HG03066 (cell line): ENCODE data around the gene PTGDR2.

Experiments used
- ATAC-seq: cut with Tn5 transposase; IDR thresholded peaks from one replicate; pipeline ENCODE4 v1.9.1; 2021; ENCODE audit warnings: low read depth; ENCODE audit not compliant: unreplicated experiment

PTGDR2 gene

GRCh38 chr11:60816590-60817157, 39.1 kb downstream of the PTGDR2 start:
- ATAC-seq, result no peak

DNA sequence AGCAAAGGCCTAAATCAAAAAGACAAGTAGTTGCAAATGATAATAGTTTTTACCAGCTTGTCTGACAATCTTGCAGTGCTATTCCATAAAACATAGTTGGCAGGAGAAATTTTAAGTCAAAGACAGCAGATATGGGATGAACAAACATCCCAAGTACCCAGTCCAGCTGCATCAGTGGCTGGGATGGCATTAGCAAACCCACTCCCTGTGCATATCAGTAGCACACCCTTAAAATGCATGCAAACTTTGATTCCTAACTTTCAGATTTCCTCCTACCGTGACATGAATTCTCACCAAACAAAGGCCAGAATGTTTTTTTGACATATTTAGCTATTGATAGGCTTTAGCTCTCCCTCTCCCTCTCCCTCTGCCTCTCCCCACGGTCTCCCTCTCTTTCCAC, 41.6 kb downstream of the PTGDR2 start:
- no peak for ATAC-seq

DNA sequence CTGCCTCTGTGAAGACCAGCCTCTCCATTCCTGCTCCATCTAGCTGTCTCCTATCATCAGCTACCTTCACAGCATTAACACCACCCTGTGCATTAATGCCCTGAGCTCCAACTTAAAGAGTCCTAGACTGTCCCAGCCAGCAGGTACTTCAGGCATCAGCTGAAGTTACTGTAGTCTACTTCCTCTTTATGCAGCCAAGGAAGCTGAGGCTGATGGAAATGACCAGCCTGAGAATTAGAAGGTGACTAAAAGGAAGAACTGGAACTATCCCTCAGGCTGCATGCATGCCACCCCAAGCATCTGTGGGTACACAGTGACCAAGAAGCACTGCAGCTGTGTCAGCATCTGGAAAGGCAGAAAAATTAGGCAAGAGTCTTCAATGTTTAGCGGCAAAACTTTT, 42.4 kb downstream of the PTGDR2 start:
- no peak for ATAC-seq

GRCh38 chr11:60810569-60810968, 45.2 kb downstream of the PTGDR2 start:
- ATAC-seq, result no peak

DNA sequence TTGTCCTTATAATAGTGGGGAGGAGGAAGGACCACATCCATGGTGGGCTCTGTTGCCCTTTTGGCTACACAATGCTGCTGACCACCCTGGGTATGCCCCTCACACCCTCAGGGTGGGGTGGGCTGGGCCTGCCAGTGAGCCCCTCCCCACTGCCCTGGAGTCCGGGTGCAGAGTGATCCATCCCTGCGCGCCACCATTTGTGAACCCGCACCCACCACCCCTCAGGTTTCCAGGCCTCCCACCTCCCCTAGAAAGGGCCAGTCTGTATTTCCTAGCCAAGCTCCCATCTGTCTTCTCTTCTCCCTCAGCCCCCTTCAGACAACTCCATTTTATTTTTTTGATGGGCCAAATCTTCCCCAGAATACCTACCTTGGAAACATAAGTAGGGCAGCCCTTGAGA, 45.6 kb downstream of the PTGDR2 start:
- no peak for ATAC-seq

- ATAC-seq, result no peak
Measured at GRCh38 chr11:60809691-60810090, 46.1 kb downstream of the PTGDR2 start.

DNA sequence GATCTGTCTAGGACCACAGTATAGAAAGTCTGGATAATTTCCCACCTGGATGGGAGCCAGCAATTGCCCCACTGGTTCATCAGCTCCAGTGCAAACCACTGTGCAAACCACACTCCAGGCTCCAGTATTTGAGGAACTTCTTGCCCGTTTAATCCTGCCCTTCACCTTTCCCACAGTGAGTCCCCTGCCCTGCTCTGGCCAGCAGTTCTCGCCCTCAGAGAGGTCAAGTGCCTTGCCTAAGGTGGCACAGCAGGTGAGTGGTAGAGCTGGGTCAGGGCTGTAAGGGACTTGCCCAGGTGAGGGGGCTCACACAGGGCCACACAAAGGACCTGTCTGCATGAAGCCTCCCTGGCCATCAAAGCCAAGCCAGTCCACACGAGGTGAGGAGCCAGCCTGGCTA, 46.5 kb downstream of the PTGDR2 start:
- no peak for ATAC-seq

GRCh38 chr11:60803273-60803936, 52.3 kb downstream of the PTGDR2 start:
- ATAC-seq, result no peak

GRCh38 chr11:60801194-60801593, 54.6 kb downstream of the PTGDR2 start:
- ATAC-seq, result no peak
